Measurements from ENCODE around the gene CD8B2.
"Not testable (repeated sequence)": the region's sequence is repeated elsewhere in the genome, so short reads cannot be mapped to it uniquely, and the experiment has no call there.

CD8B2 gene

DNA sequence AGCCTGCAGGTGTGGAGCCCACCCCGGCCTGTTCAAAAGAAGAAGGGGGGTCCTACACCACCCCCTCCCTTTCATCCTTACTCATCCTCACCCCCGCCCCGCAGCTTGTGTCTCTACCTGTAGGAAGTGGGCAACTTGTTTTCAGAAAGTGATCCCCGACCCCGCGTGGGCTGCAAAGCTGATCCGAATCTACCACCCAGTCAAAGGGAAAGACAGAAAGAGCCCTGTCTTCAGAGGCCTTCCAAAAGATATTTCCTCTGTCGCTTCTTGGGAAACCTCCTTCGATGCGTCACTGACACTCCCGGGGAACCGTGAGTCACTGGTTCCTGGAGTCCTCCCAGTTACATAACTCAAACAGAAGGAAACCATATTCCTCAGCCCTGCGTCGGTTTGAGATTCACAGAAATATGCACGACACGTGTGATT, 24.3 kb downstream of the CD8B2 start:
- peak; percentile 31 for DNase-seq (ENCODE audit: low read depth, low spot score)
- H3K27ac ChIP-seq: not testable (repeated sequence)

DNA sequence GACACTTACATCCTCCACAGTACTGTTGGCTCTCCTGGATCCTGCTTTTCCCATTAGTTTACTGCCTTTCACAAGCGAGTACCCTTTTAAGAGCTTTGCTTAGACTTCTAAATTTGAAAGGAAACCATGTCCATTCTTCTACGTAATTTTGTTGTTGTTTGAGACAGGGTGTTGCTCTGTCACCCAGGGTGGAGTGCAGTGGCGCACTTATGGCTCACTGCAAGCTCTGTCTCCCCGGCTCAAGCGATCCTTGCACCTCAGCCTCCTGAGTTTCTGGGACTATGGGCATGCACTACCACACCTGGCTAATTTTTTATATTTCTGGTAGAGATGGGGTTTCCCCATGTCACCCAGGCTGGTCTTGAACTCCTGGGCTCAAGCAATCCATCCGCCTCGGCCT, 24.8 kb downstream of the CD8B2 start:
- H3K27ac ChIP-seq; DNase-seq (ENCODE audit: low read depth, low spot score): not testable (repeated sequence)

DNA sequence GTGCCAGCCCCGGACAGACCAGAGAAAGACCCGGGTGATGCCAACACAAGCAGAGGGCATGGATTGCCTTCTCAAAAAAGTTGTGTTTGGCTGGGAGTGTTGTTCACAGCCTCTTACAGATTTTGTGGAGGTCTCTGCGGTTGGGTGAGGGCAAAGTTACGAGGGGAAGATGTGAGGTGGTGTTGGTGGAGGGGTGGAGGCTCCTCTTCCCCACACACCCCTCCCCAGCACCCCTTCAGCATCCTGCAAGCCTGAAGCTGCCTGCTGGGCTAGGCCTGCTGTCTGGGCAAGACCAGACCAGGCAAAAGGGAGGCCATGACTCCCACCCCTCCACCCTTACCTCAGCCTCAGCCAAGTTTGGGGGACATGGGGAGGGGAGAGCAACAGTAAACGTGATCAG, 26.2 kb downstream of the CD8B2 start:
- not testable (repeated sequence) for H3K27ac ChIP-seq; DNase-seq (ENCODE audit: low read depth, low spot score)

DNA sequence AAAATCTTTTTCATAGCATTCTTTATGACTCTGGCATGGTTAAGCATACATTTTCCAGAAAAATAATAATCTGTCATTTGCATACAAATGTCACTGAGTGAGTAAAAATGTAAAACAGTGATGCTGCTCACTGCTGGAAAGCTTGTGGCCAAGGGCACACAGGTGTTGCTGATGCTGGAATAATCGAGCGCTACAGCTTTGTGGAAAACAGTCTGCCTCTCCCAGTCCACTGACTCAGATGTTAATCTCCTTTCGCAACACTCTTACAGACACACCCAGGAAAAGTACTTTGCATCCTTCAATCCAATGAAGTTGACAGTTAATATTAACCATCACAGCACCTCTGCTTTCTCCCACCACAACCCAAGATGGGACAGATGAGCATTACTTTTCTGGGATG, 27.7 kb downstream of the CD8B2 start:
- peak; percentile 26 for DNase-seq (ENCODE audit: low read depth, low spot score)
- H3K27ac ChIP-seq: not testable (repeated sequence)

DNA sequence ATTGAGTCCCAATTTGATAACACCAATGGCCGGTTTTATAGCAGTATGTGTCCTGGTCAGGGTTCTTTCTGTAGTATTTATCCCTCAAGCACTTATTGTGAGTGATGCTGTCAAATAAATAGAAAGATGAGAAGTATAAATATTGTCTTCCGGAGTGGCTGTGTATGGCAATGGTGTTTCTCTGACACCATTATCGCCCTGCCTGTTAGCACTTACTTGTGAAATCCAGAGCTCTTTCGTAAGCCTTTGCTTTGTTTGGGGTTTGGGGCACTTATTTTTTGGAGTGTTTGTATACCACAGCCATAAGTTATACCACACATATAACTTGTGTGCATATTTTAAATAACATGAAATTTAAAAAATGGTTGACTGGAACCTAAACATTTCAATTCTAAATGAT, 29.3 kb downstream of the CD8B2 start:
- H3K27ac ChIP-seq: no peak overlapping the region
- no peak for DNase-seq (ENCODE audit: low read depth, low spot score)

DNA sequence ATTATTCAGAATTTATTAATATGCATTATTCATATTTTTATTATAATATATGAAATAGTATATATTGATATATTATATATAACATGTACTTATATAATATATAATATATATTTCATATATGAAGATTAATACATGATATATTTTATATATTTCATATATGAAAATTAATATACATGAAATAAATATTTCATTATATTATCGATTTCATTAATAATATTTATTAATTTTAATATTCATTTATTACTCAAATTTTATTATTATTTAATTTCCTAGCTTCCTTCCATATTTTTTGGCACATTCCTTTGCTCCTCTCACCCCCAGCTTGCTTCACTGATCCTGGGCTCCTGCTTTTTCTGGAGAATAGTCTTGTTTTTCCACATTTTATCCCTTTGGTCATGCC, 29.7 kb downstream of the CD8B2 start:
- no peak for DNase-seq (ENCODE audit: low read depth, low spot score)

DNA sequence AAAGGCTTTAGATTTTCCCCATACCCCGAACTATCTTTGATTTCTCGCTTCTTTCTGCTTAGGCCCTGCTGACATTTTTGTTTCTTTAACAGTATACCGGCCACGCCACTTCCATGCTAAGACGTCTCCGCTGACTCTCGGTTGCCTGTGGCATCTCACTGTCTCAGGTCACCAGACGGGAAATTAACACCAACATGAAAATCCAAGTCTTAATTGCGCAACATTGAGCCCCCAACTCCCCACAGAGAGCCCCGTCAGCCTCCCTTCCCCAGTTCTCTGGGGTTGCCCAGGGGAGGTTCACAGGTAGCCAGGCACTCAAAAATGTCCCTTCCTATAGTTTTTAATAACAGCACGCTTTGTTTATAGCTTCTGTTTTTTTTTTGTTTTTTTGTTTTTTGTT, 30.2 kb downstream of the CD8B2 start:
- DNase-seq (ENCODE audit: low read depth, low spot score): no peak
- no peak overlapping the region for H3K27ac ChIP-seq

More for the DNA sequence above, 29.7 kb downstream of the CD8B2 start:
- no peak overlapping the region for H3K27ac ChIP-seq

DNA sequence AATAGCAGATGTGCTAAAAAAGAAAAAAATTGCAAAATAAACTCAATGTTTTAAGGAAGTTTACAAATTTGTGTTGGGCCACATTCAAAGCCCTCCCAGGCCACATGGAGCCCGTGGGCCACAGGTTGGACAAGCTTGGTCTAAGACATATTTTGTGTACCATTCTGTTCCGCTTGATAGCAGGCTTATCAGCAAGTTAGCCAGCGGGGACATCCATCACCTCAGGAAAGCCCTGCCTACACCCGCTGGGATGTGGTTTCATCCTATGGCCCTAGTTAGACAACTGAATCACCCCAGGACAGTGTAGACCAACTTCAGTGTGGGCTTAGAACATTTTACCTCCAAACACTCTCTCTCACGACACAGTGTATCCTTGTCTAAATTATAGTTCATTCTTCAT, 32.6 kb downstream of the CD8B2 start:
- H3K27ac ChIP-seq: no peak overlapping the region
- no peak for DNase-seq (ENCODE audit: low read depth, low spot score)

DNA sequence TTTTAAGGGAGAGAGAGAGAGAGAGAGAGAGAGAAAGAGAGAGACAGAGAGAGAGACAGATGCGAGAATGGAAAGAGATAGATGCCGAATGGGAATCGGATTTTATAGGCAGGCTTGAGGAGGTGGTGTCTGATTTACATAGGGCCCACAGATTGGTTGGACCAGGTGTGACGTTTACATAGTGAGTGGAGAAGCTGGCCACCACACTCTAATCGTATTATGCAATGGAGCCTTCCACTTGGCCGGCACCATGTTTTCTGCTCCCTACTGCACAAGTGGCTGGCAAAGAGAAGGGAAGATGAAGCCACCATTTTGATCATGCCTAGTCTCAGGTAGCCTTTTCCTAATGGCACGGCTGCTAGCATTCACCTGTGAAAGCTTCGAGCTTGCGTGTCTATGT, 33.9 kb downstream of the CD8B2 start:
- DNase-seq (ENCODE audit: low read depth, low spot score): no peak
- H3K27ac ChIP-seq: no peak overlapping the region

DNA sequence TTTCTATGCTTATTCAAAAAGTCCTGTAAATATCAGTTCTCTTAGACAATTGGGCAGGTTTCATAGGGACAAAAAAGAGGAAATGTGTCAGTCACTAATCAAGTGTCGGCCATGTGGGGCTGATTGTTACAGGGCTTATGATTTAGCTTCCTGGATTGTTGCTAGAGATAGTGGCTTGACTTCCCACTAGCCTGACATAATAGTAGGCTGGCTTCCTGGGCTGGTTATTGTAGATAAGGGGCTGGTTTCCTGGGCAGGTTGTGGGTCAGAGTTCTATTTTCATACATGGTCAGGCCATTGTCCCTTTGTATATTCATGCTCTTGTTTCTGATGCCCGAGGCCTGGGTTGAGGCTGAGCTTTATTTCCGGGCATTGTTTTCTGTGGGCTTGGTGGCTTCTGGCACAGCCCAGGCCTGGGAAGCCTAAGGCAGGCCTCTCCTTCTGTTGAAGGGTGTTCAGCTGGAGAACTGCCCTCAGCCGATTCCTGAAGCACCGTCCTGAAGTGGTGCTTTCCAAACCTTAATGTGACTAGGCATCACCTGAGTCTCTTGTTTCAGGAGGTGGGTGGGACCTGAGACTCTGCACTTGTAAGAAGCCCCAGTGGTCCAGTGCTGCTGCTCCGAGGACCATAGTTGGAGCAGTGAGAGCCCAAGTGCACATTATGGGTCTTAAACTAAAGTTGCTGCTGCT, 37.0 kb downstream of the CD8B2 start:
- DNase-seq (ENCODE audit: low read depth, low spot score): no peak
- no peak overlapping the region for H3K27ac ChIP-seq

DNA sequence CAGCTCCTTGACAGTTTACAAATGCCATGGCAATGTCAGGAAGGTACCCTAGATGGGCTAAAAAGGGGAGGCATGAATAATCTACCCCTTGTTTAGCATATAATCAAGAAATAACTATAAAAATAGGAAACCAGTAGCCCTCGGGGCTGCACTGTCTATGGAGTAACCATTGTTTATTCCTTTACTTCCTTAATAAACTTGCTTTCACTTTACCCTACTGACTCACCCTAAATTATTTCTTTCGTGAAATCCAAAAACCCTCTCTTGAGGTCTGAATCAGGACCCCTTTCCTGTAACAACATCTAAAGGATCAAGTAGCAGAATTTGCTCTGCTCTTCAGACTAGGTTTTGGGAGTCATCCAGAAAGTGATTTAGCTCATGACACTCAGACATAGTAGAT, 43.7 kb downstream of the CD8B2 start:
- no peak for DNase-seq (ENCODE audit: low read depth, low spot score)
- H3K27ac ChIP-seq: no peak overlapping the region

DNA sequence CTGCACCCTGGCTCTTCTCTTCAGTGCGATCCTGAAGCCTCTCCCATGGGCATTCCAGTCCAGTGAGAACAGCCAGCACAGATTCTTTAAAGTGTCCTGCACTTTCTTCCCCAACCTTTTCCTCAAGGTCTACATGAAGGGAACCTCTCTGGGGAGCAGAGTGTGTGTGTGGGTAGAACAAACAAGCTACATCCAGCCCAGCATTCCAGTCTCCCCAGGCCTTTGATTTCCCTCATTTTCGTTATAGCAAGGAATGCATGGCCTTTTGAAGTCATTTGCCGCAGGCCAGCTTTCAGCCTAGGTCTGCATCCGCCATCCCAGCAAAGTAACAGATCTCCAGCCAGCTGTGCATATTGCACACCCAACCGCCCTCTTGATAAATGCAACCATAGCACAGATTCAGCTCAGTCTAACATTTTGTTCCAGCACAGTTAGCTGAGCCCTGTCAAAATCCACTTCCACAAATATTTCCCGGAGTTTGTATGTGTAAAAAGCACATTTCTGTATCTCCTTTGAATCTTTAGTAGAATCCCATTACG, 44.6 kb downstream of the CD8B2 start:
- no peak for DNase-seq (ENCODE audit: low read depth, low spot score)
- H3K27ac ChIP-seq: no peak overlapping the region

DNA sequence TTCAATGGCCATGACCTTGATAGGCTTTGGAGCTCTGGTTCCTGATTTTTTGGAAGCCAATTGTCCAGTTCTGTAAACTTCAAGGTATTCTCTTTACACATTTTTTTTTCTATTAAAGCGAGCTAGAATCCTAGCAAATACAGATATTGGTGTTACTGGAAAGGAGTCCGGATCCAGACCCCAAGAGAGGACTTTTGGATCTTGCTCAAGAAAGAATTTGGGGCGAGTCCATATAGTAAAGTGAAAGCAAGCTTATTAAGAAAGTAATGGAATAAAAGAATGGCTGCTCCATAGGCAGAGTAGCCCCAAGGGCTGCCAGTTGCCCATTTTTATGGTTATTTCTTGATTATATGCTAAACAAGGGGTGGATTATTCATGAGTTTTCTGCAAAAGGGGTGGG, 45.1 kb downstream of the CD8B2 start:
- H3K27ac ChIP-seq: no peak overlapping the region
- no peak for DNase-seq (ENCODE audit: low read depth, low spot score)

DNA sequence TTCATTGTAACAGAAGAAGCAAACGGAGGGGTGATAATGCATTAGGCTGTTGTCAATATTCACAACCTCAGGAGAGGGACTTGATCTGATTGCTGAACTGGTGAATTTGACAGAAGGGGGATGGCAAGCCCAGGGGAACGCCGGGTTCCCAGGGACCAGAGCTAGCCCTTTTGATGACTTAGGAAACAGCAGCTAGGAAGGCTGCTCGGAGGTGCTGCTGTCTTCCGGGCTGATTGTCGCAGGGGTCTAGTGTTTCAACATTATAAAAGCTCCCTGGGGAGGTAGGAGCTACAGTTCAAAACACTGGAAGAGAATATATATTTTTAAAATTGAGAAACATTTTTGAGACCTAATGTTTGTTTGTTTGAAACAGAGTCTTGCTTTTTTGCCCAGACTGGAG, 47.3 kb downstream of the CD8B2 start:
- no peak for DNase-seq (ENCODE audit: low read depth, low spot score)
- no peak overlapping the region for H3K27ac ChIP-seq

DNA sequence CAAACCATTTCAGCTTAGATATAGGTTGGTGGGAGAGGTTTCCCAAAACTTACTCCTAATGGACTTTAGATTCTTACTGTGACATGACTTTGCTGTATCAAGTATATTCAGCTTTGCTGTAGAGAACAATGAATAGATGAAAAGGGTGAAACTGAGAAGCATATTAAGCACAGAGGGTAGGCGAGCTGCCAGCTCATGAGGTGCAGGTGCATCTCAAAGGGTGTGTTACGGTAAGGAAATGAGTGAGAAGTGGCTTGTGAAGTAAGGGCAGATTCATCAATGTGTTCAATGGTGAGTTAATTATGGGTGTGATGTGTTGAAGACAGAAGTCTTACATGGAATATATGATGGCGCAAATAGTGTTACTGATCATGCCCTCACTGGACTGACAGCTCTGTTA, 49.3 kb downstream of the CD8B2 start:
- DNase-seq (ENCODE audit: low read depth, low spot score): no peak

DNA sequence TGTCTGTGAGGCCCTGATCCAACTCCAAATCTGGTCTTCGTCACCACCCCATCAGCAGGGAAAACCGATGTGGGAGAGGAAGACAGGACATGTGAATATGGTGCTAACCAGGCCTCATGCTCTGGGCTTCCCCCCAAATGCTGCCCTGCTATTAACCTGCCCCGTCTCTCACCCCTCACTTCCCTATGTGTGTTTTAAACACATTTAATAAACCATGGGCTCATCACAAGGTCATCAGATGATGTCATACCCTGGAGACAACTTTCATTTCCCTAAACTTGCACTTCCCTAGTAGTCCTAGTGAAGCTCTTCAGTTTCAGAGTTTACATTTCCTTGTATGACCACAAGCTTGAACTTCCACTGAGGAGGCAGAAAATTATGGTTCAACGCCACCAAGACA, 49.9 kb downstream of the CD8B2 start:
- no peak for DNase-seq (ENCODE audit: low read depth, low spot score)
- no peak overlapping the region for H3K27ac ChIP-seq

More for the DNA sequence above, 49.3 kb downstream of the CD8B2 start:
- H3K27ac ChIP-seq: no peak overlapping the region

DNA sequence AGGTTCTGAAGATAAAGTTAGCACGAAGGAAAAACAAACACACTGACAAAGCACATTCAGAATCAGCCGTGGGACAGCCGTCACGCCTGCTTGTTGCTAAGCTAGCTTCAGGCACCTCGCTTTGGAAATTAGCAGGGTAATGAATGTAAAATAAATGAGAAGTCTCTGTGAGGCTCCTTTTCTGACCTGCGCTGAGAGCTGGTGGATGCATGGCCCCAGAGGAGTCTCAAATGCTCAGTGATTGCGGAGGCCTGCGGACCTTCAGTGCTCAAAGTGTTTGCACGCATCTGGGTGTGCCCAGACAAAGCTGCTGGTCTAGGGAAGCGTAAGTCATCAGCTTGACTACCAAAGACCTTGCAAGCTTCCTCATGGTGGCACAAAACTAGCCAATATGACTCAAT, 50.6 kb downstream of the CD8B2 start:
- no peak overlapping the region for H3K27ac ChIP-seq
- DNase-seq (ENCODE audit: low read depth, low spot score): no peak

DNA sequence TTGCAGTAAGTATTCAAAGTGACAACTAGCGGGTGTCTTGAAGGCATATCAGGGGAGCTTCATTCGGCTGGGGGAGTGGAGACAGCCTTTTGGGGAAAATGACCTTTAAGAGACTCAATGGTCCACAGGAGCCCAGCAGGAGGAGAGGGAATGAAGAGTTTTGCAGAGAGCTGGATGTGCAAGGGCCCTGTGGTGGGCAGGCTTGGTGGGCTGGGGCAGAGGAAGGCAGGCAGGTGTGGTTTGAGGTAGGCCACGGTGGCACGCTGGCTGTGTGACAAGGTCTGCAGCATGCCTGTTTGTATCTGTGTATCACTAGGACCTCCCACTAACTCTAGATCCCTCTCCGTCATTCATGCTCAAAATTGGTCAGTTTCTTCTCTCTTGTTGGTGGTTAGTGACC, 53.7 kb downstream of the CD8B2 start:
- no peak for DNase-seq (ENCODE audit: low read depth, low spot score)
- no peak overlapping the region for H3K27ac ChIP-seq

DNA sequence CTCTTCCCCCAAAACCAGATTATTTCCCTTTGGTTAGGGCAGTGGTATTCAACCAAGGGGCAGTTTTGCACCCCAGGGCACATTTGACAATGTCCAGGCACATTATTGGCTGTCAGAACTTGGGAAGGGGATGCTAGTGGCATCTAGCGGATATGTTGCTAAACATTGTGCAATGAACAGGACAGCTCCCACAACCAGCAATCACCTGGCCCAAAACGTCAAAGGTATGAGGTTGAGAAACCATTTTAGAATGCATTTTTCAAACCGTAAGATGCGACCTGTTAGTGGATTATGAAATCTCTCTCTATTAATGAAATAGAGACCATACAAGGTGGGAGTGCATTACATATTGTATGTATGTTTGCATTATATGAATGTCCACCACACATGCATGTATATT, 54.2 kb downstream of the CD8B2 start:
- no peak for DNase-seq (ENCODE audit: low read depth, low spot score)
- H3K27ac ChIP-seq: no peak overlapping the region

DNA sequence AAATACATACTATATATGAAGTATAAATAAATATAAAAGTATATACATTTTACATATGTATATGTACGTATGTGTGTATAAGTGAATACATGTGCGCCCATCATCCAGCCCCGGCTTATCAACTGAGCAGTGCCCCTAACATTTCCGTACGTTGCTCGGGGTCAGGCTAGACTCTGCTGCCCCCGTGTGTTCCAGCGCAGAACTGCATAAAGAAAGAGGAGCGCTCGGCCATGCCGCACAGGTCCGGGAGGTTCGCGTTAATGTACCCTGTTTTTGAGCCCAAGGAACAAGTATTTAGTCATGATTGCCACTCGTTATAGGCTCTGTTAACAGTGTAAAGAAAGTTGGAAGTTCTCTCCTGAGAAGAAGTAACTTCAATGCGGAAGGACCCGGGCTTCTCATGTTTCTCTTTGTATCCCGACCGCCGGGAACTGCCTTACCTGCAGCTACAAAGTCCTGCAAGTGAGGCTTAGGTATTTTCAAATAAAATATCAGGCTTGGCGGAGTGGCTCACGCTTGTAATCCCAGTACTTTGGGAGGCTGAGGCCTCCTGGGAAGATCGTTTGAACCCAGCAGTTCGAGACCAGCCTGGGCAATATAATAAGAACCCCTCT, 55.7 kb downstream of the CD8B2 start:
- H3K27ac ChIP-seq: no peak overlapping the region
- DNase-seq (ENCODE audit: low read depth, low spot score): no peak

DNA sequence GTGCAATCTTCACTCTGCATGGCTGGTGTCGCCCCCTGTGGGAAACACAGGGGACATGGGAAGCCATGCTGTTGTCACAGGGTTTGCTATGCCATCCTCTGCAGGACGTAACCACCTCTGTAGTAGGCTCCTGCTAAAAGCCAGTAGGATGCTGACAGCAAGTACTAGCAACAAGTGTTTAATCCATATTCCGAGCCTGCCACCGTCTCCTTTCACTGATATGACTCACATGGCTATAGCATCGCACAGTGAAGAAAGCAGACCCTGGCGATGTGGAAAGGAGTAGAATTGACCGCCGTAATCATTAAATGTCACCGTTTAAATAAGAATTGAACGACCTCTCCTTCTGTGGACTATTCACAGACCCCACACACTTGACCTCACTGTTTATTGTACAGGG, 57.8 kb downstream of the CD8B2 start:
- H3K27ac ChIP-seq: no peak overlapping the region
- no peak for DNase-seq (ENCODE audit: low read depth, low spot score)

DNA sequence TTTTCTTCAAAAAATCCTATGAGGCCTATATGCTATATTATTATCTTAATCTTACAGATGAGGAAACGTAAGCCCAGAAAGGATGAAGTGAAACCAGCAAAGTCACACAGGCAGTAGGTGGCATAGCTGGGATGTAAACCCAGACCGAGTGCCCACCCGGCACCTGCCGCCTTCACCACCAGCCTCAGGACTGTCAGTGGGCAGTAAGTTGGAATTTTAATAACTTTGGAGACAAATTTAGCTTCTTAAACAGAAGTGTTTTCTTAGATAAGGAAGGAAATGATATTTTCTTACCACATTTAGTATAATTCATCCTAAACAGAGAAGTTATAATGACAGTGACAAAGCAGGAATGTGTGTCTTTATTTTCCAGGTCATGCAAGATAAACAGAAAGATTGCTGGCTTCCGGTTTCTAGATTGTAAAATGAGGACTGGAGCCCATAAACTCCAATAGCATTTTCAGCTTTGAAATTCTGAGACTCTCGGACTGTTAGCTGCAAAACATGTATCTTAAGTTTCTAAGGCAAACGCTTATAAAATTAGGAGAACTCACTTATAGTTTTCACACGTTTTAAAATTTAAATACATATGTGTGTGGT, 59.3 kb downstream of the CD8B2 start:
- DNase-seq (ENCODE audit: low read depth, low spot score): no peak

More for the DNA sequence above, 59.3 kb downstream of the CD8B2 start:
- no peak overlapping the region for H3K27ac ChIP-seq
